Cortex of kidney (tissue), 1 donor: Measurements from ENCODE around the gene PAM16.
"Not testable (repeated sequence)": the region's sequence is repeated elsewhere in the genome, so short reads cannot be mapped to it uniquely, and the experiment has no call there.

Experiments used
- DNase-seq: peaks from one replicate; lab custom pipeline; 2025; lab: John Stamatoyannopoulos, UW

The PAM16 gene

GRCh38 chr16:4334724-4335495 lies 16.2 kb downstream of the PAM16 start:
- DNase-seq, result no peak

DNA sequence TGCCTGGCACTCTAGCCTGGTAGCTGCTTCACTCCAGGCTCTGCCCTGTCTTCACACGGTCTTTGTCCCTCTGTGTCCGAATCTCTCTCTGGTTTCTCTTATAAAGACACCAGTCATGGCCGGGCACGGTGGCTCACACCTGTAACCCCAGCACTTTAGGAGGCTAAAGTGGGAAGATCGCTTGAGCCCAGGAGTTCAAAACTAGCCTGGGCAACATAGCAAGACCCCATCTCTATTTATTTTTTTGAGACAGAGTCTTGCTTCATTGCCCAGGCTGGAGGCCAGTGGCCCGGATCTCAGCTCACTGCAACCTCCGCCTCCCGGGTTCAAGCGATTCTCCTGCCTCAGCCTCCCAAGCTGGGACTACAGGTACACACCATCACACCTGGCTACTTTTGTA lies 17.4 kb downstream of the PAM16 start:
- not testable (repeated sequence) for DNase-seq

DNA sequence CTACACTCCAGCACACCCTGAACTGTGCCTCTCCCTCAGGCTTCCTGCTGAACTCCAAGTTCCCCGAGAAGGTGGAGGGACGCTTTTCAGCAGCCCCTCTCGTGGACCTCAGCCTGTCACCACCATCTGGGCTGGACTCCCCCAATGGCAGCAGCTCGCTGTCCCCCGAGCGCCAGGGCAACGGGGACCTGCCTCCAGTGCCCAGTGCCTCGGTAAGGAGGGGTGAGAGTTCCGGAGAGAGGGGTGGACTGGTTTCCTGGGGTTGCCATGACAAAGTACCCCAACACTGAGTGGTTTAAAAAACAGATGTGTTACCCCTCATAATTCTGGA lies 17.8 kb downstream of the PAM16 start:
- no peak for DNase-seq

DNA sequence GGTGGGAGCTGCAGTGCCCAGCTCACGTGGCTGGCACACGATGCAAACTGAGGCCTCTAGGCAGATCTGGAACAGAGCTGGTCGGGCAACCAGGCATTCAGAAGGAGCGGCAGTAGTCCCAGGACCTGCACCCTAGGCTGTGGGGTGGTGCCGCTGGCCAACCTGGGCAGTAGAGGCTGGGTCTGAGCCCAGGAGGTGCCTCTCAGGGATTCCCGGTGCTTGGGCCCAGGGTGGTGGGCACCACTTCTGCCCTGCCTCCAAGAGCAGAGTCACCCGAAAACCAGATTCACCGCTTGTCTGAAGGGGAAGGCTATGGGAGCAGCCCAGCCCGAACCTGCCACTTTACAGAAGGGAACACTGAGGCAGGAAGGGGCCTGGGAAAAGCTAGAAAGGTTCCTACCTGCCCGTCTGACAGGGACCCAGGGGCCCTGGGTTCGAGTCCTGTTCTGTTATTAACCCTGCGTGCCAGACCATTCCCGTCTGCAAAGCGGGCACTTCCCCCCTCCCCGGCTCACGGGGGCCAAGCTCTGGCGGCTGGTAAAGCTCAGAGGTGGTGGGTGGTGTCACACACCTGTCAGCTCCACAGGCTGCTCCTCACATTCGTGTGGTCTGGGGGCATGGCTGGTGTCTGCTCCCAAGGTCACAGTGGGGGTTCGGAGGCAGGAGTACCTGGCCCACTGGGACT lies 18.4 kb downstream of the PAM16 start:
- DNase-seq, result no peak

GRCh38 chr16:4332083-4332482 lies 19.0 kb downstream of the PAM16 start:
- no peak for DNase-seq

DNA sequence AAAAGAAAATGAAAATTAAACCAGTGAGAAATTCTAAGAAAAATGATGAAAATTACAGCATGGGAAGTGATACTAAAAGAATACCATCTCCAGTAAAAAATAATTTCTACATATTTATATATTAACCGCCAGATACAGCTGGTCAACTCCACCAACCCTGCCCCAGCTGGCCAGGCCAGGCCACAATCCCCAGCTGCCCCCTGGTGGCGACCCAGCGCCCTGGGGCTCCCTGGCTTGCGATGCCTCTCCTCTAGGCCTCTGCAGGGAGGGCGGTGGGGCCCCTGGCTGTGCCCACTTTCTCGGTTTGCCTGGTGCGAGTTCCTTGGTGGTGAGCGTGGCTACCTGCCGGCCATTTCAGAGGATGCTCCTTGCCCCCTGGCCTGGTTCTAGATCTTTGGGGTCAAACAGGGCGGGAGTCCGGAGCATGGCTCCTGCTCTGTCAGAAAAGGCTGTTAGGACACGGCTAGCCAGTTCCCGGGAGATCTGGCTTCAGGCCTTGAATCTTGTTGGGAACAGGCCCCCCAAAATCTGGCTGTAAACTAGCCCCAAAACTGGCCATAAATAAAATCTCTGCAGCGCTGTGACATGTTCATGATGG lies 20.7 kb downstream of the PAM16 start:
- no peak for DNase-seq

DNA sequence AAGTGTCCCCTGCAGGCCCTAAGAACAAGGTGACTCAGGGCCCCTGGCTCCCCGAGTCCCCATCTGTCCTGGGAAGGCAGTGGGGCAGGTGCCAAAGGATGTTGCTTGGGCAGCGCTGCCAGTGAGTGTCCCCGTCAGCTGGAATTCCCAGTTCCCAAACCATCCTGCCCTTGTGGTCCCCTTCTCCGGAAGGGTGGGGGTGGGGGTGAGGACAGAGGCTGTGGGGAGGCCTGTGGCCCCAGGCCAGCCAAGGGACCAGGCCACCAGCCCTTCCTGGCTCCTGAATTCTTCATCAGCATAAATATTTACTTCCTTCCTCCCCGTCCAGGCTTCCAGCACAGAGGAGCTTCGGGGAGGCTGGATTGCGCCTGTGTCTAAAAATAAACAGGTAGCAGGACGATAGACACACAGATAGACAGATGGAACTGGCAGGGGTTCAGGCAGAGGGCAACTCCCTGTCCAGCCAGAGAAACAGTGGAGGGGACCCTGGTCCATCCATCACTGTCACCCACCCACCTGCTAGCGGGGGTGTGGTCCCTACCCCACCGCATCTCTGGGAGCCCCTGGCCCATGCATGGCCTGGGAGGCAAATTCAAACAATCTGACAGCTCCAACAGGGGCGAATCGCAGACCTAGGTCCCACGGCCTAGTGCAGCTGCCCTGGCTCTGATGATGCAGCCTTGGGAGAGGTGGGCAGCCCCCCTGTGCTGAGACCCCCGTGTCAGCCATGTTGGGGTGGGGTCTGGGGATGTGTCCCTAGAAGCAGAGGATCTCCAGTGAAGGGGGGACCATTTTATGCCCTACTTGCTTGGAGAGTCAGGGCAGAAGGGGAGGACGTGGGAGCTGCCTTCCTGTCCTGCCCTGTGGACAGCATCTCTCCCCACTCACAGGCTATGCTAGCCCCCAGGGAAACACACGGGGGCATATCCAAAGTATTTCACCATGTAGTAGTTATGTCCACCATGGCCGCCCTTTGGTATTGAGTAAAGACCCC lies 22.0 kb downstream of the PAM16 start:
- no peak for DNase-seq

GRCh38 chr16:4328046-4328781 lies 22.9 kb downstream of the PAM16 start:
- DNase-seq, result no peak

DNA sequence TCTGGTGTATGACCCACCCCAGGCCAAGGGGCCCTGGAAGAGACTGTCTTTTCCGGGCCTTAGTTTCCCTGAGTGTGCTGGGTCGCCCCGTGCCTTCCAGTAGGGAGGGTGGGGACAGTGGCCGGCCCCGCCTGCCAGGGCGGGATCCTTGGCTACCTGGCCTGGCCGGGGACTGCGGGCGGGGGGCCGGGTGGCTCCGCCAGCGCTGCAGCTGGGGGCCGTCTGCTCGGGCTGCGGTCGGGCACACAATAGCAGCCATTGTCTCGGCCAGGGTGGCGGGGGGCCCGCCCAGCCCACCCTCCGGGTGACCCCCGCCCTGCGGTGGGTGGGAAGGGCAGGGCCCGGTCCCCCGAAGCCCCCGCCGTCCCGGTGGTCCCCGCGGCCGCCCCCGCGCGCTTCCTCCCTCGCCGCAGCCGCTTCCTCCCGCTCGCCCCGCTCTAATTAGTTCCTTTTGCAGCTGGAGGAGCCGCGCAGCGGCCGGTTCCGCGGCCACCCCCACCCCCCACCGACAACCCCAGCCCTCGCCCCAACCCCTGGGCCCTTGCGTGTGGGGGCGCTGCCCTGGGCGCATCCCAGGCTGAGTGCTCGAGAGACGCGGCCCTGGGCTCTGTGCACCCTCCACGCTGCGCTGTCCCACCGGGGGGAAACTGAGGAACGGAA lies 23.6 kb downstream of the PAM16 start:
- DNase-seq, result no peak

DNA sequence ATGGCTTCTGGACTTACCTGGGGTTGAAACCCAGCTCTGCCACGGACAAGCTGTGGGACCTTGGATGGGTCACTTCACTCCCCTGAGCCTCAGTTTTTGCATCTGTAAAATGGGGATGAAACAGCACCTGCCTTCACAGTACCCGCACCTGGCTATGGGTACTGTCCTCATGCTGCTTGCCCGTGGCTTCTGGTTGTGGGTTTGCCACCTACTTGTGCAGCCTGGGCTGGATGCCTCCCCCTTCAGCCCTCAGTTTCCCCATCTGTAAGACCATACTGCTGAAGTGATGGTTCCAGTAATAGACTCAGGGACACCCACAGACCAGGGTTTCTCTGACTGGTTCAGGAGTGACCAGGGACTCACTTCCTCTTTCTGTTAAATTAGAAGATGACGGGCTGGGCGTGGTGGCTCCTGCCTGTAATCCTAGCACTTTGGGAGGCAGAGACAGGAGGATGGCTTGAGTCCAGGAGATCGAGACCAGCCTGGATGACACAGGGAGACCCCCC lies 25.8 kb downstream of the PAM16 start:
- no peak for DNase-seq

DNA sequence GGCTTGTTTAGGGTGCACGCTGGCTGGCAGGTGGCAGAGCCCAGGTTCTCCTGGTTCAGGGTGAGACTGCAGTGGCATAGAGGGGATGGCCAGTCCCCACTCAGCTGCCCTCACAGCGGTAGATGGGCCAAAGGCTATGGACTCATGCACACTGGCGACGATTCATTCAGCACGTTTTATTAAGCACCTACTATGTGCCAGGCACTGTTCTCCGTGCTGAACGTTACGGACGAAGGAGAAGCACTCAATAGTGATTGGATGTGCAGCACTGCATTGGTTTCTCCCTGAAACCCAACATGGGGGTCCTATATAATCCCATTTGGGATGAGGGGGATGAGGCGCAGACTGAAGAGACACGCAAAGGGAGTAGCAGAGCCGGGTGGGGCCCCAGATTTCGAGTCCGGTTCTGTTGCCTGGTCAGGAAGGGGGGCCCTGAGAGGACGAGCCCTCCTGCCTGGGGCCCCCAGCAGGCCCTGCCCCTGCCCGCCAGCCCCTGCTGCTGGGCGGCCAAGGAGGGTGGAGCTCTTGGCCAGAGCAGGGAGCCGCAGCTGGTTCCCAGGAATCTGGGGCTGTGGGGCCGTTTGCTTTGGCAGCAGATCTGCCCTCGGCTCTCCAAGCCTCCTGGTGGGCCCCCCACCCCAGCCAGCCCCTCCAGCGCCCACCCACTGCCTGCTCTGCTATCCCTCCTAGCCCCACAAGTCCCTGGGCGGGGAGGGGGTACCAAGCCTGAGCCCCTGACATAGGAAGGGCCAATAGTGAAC lies 26.4 kb downstream of the PAM16 start:
- no peak for DNase-seq

DNA sequence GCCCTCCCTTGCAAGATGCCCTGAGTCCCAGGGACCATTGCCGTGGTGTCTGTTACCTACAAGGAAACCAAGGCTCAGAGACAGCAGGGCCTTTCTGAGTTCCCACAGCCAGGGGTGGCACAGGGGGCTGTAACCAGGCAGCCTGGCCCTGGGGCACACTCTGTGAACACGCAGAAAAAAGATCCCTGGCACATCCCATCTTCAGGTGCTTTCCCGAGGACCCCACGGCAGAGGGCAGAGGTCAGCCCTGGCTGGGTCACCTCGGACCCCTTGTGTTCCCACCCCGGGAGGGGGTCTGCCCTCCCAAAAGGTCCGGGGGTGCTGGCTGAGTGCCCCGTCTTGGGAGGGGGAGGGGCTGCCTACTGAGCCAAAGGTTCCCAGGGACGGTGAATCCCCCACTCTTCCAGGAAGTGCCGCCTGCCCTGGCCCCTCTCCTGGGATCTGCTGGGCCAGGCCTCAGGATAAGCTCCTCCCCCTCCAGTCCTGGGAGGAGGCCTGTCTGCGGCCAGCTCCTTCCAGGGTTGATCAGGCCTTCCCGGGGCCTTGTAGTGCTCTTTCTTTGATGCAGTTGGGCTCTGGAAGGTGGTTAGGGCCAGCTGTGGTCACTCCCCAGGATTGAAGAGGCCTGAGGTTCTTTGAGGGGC lies 27.2 kb downstream of the PAM16 start:
- DNase-seq, result no peak

DNA sequence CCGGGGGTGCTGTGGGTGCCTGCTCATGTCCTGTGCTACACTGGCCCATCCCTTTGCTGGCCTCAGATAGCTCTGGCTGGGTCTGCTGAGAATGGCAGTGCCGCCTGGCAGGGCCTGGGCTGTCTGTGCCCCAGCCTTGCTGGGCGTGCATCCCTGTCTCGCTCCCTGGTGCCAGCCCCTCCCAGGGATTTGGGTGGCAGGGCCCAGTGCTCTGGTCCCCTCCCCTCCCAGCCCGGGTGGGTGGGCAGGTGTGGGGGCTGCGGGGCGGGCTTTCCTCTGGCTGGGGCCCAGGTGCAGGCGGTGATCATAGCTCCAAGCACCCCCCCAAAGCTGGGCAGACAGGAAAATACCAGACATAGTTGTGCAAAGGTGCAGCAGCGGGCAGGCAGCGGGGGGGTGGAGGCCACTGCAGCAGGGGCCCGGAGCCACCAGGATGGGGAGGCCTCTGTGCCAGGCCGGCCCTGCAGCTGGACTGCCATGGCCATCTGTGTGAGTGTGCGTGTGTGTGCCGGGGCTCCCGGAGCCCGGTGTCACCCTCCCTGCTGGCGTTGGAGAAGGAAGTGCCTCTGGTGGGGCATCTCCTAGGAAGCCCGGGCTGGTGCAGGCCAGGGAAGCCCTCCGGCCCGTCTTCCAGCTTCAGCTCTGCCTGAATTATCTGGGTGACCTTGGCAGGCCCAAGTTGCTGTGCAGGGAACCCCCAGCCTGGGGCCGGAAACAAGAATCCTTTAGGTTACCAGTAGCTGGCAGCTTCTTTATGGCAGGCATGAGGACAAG lies 27.9 kb downstream of the PAM16 start:
- no peak for DNase-seq

- no peak for DNase-seq
Measured at GRCh38 chr16:4322121-4323052, 28.7 kb downstream of the PAM16 start.

DNA sequence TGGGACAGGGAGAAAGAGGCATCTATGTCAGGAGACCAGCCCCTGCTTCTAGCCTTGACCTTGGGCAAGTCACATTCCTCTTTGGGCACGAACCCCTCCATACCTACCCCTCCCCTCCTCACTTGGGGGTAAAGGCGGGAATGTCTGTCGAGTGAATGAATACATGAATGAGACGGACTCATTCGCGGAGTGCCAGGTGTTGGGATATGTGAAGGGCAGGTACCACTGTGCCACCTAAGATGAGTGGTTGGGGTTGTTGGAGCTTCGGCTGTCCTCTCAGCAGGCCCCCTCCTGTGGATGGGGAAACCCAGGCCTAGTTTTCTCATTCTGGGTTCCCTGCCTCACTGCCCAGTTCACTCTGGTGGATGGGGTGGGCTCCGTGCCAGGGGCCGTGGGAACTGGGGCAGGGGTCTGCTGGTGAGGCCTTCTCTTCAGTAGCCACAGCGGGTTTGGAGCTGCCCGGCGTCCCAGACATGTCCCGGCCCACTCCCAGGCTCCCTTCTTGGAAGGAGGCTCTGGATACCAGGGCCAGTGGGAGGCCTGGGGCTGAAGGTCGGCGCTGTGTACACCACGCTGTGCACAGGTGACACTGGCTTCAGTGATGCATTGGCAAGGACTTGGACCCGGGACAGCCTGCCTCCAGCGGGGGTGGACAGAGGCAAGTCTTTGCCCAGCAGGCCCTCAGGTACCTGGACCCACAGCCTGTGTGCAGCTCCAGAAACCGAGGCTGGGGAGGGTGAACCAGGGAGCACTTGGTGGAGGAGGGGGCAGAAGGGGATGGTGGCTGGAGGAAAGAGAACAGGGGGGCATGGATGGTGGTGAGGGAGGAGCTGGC lies 29.6 kb downstream of the PAM16 start:
- no peak for DNase-seq

DNA sequence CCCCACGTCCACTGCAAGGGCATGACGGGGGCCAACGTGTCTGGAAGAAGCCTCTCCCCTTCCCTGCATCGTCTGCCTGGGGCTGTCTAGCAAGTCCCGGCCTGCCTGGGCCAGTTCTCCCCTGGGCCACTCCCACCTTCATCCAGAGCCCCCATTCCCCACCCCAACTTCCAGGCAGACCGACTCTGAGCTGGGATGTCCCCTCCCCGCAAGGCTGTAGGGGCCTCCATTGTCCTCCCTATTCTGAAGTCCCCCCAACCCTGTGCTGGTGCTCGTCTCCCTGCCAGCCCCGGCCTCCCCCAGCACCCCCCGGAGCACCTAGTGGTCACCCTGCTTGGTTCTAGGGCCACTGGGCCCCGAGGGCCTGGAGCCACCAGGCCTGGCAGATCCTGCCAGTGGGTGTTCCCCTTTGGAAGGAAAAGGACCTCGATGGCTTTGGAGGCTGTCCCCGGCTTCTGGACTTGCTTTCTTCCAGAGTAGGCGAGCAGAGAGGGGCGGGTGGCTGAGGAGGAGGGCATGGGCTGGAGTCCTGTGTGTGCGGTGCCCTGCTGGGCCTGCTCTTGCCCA lies 30.5 kb downstream of the PAM16 start:
- no peak for DNase-seq
